Ecto neural progenitor cell (in vitro differentiated cells): ENCODE results near the gene LRP1B.

ENCODE experiments used
- DNase-seq: peaks from one replicate; pipeline ENCODE4 v3.0.0-alpha.2; 2018; ENCODE audit warnings: low spot score

LRP1B gene

GRCh38 chr2:140539242-140539875, 1591.5 kb downstream of the LRP1B start:
- DNase-seq = no peak

- no peak for DNase-seq
These were observed 1601.1 kb downstream of the LRP1B start for GRCh38 chr2:140529706-140530105.

GRCh38 chr2:140528982-140529381, 1601.8 kb downstream of the LRP1B start:
- no peak for DNase-seq

GRCh38 chr2:140526575-140526974, 1604.2 kb downstream of the LRP1B start:
- DNase-seq = no peak

GRCh38 chr2:140512106-140512505, 1618.7 kb downstream of the LRP1B start:
- DNase-seq = no peak

GRCh38 chr2:140509765-140510164, 1621.1 kb downstream of the LRP1B start:
- no peak for DNase-seq

GRCh38 chr2:140508756-140509155, 1622.1 kb downstream of the LRP1B start:
- DNase-seq = no peak

- no peak for DNase-seq
These were observed 1624.2 kb downstream of the LRP1B start for GRCh38 chr2:140506606-140507005.

GRCh38 chr2:140504601-140505000, 1626.2 kb downstream of the LRP1B start:
- no peak for DNase-seq

- DNase-seq = no peak
These were observed 1627.7 kb downstream of the LRP1B start for GRCh38 chr2:140502951-140503630.

GRCh38 chr2:140498360-140498759, 1632.5 kb downstream of the LRP1B start:
- DNase-seq = no peak

GRCh38 chr2:140496714-140497113, 1634.1 kb downstream of the LRP1B start:
- DNase-seq = no peak

- no peak for DNase-seq
These were observed 1638.9 kb downstream of the LRP1B start for GRCh38 chr2:140491876-140492275.

GRCh38 chr2:140489193-140489592, 1641.6 kb downstream of the LRP1B start:
- DNase-seq = no peak

- DNase-seq = no peak
These were observed 1649.7 kb downstream of the LRP1B start for GRCh38 chr2:140481136-140481535.

GRCh38 chr2:140473851-140474250, 1657.0 kb downstream of the LRP1B start:
- DNase-seq = no peak

GRCh38 chr2:140472676-140473075, 1658.1 kb downstream of the LRP1B start:
- no peak for DNase-seq

GRCh38 chr2:140465301-140465700, 1665.5 kb downstream of the LRP1B start:
- DNase-seq = no peak

GRCh38 chr2:140462990-140463389, 1667.8 kb downstream of the LRP1B start:
- DNase-seq = no peak

- DNase-seq = no peak
These were observed 1673.3 kb downstream of the LRP1B start for GRCh38 chr2:140457483-140457882.

GRCh38 chr2:140455315-140455714, 1675.5 kb downstream of the LRP1B start:
- no peak for DNase-seq

- DNase-seq = no peak
These were observed 1676.1 kb downstream of the LRP1B start for GRCh38 chr2:140454717-140455116.

GRCh38 chr2:140451324-140451723, 1679.5 kb downstream of the LRP1B start:
- no peak for DNase-seq

GRCh38 chr2:140442319-140442718, 1688.5 kb downstream of the LRP1B start:
- no peak for DNase-seq
